IPS-18c (cell line): Measurements from ENCODE around the gene OTUB1.

Source experiments
- H3K4me3 ChIP-seq: 2 replicates; pipeline ENCODE4 v1.7.0; 2013; ENCODE audit warnings: low read depth, mild to moderate bottlenecking, low read length, moderate library complexity; ENCODE audit not compliant: insufficient read depth
- H3K9me3 ChIP-seq: one replicate; pipeline ENCODE4 v1.6.1; 2013; ENCODE audit warnings: mild to moderate bottlenecking, low read length, moderate library complexity; ENCODE audit not compliant: control insufficient read depth, insufficient read depth

OTUB1 gene

GRCh38 chr11:64014356-64014755 lies 28.1 kb downstream of the OTUB1 start:
- H3K9me3 ChIP-seq, result peaks cover 2% of the 10 kb centered on the region
- no peak overlapping the region for H3K4me3 ChIP-seq

- peaks cover 2% of the 10 kb centered on the region for H3K9me3 ChIP-seq
- H3K4me3 ChIP-seq, result no peak overlapping the region
These were observed 29.3 kb downstream of the OTUB1 start for GRCh38 chr11:64015510-64015909.

GRCh38 chr11:64015935-64016845 lies 30.0 kb downstream of the OTUB1 start:
- no peak overlapping the region for H3K4me3 ChIP-seq
- H3K9me3 ChIP-seq, result peaks cover 2% of the 10 kb centered on the region

GRCh38 chr11:64017945-64018224 lies 31.6 kb downstream of the OTUB1 start:
- no peak overlapping the region for H3K4me3 ChIP-seq
- no peaks in the 10 kb centered on the region for H3K9me3 ChIP-seq

- Histone ChIP-seq H3K4me3 (no peak overlapping the region), H3K9me3 (no peaks in the 10 kb centered on the region)
These were observed 32.1 kb downstream of the OTUB1 start for GRCh38 chr11:64018310-64018709.

GRCh38 chr11:64019106-64020037 lies 33.1 kb downstream of the OTUB1 start:
- Histone ChIP-seq H3K4me3 (no peak overlapping the region), H3K9me3 (no peaks in the 10 kb centered on the region)

GRCh38 chr11:64020976-64021756 lies 34.9 kb downstream of the OTUB1 start:
- H3K4me3 ChIP-seq, result no peak overlapping the region; the same call in 1 of the 2 replicates
- H3K9me3 ChIP-seq, result no peaks in the 10 kb centered on the region

GRCh38 chr11:64021757-64022093 lies 35.5 kb downstream of the OTUB1 start:
- Histone ChIP-seq H3K9me3 (no peaks in the 10 kb centered on the region), H3K4me3 (no peak overlapping the region; the same call in 1 of the 2 replicates)

- H3K9me3 ChIP-seq, result no peaks in the 10 kb centered on the region
- H3K4me3 ChIP-seq, result no peak overlapping the region; the same call in 1 of the 2 replicates
These were observed 36.0 kb downstream of the OTUB1 start for GRCh38 chr11:64022125-64022784.

GRCh38 chr11:64023712-64024710 lies 37.8 kb downstream of the OTUB1 start:
- no peak overlapping the region; the same call in 1 of the 2 replicates for H3K4me3 ChIP-seq
- H3K9me3 ChIP-seq, result no peaks in the 10 kb centered on the region

- H3K4me3 ChIP-seq, result no peak overlapping the region
These were observed 39.0 kb downstream of the OTUB1 start for GRCh38 chr11:64025205-64025604.

GRCh38 chr11:64026575-64027205 lies 40.5 kb downstream of the OTUB1 start:
- no peak overlapping the region for H3K4me3 ChIP-seq
- H3K9me3 ChIP-seq, result no peaks in the 10 kb centered on the region

More at GRCh38 chr11:64025205-64025604, 39.0 kb downstream of the OTUB1 start:
- no peaks in the 10 kb centered on the region for H3K9me3 ChIP-seq

GRCh38 chr11:64027651-64028397 lies 41.6 kb downstream of the OTUB1 start:
- Histone ChIP-seq H3K9me3 (no peaks in the 10 kb centered on the region), H3K4me3 (no peak overlapping the region; the same call in 1 of the 2 replicates)

GRCh38 chr11:64028398-64029115 lies 42.3 kb downstream of the OTUB1 start:
- no peaks in the 10 kb centered on the region for H3K9me3 ChIP-seq
- no peak overlapping the region for H3K4me3 ChIP-seq
